GM18909 (cell line): ENCODE results near the gene TMEM95.
A peak's percentile ranks its signal among the peaks of the same experiment; 100 is the strongest.

Experiments
- ATAC-seq: cut with Tn5 transposase; IDR thresholded peaks from one replicate; pipeline ENCODE4 v1.9.1; 2021; ENCODE audit warnings: mild to moderate bottlenecking; ENCODE audit not compliant: unreplicated experiment, poor library complexity

Gene TMEM95

GRCh38 chr17:7396147-7396546 is 41.2 kb downstream of the TMEM95 start:
- no peak for ATAC-seq

- no peak for ATAC-seq
These were observed 43.7 kb downstream of the TMEM95 start for GRCh38 chr17:7398612-7399011.

- no peak for ATAC-seq
These were observed 48.2 kb downstream of the TMEM95 start for GRCh38 chr17:7403043-7403726.

- ATAC-seq: no peak
These were observed 48.7 kb downstream of the TMEM95 start for GRCh38 chr17:7403727-7403976.

GRCh38 chr17:7403977-7404736 is 49.2 kb downstream of the TMEM95 start, which contains the start of gene TMEM256:
Gene TMEM256 (minus strand): TSS chr17:7404097. CDS start chr17:7404084, 13 bp downstream.
- peak; percentile 87 for ATAC-seq

GRCh38 chr17:7404737-7405349 is 49.9 kb downstream of the TMEM95 start:
- ATAC-seq: peak; percentile 5

GRCh38 chr17:7405350-7406234 is 50.6 kb downstream of the TMEM95 start:
- no peak for ATAC-seq

GRCh38 chr17:7406235-7406825 is 51.4 kb downstream of the TMEM95 start:
- ATAC-seq: no peak
